Measurements from ENCODE around the gene KMT5B.

The KMT5B gene

DNA sequence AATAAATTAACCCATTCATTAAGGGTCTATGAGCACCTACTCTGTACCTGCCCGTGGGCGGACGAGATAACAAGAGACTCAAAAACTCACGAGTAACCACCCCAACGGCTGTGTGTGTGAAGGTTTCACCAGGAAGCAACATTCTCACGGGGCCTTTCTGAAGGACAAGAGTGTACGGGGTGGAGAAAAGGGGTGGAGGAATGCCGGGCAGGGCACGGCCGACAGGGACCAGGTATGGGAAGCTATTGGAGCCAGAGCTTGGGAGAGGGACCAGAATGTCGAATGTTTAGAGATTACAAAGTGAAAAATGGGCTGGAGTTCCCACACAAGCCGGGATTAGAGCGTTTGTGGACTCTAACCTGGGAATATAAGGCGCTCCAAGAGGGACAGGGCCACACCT is 1.6 kb downstream of the KMT5B start:
- peak overlapping the region; percentile 21 for H3K27ac ChIP-seq
- TF ChIP-seq, protein P1, sequence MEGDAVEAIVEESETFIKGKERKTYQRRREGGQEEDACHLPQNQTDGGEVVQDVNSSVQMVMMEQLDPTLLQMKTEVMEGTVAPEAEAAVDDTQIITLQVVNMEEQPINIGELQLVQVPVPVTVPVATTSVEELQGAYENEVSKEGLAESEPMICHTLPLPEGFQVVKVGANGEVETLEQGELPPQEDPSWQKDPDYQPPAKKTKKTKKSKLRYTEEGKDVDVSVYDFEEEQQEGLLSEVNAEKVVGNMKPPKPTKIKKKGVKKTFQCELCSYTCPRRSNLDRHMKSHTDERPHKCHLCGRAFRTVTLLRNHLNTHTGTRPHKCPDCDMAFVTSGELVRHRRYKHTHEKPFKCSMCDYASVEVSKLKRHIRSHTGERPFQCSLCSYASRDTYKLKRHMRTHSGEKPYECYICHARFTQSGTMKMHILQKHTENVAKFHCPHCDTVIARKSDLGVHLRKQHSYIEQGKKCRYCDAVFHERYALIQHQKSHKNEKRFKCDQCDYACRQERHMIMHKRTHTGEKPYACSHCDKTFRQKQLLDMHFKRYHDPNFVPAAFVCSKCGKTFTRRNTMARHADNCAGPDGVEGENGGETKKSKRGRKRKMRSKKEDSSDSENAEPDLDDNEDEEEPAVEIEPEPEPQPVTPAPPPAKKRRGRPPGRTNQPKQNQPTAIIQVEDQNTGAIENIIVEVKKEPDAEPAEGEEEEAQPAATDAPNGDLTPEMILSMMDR (IDR thresholded peaks at IDR 0.05) = no peak

DNA sequence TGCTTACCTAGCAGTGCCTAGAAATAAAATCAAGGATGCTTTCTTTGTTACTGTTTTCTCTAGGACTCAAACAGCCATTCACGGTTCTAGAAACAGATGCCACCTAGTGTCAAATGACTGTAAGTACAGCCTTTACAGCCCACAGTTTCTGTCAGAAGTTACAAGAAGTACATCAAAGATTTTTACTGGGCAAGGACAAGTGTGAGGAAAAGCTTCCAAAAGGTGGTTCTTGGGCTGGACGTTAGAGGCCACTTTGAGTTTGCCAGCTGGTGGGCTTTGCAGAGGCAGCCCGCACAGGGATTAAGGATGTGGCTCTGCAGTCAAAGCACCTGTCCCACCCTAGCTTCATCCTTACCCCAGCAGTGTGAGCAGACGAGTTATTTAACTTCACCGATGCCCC is 6.9 kb downstream of the KMT5B start:
- Histone ChIP-seq H3K27ac (peak overlapping the region; percentile 39), H3K4me3 (ENCODE audit: low read depth in 1 of 2, low read length in 1 of 2) (no peak overlapping the region), H3K36me3 (no peaks in the 10 kb centered on the region), H3K9me3 (no peaks in the 10 kb centered on the region), H3K27me3 (no peaks in the 10 kb centered on the region), H3K4me1 (ENCODE audit: control insufficient read depth in 1 of 2, insufficient read depth in 1 of 2, low read depth in 1 of 2, low read length in 1 of 2) (peaks cover 39 to 43% of the 10 kb centered on the region in 2 experiments)
- TF ChIP-seq, protein P1 (IDR thresholded peaks at IDR 0.05) = peak; percentile 90

More for the DNA sequence above, 1.6 kb downstream of the KMT5B start:
- Histone ChIP-seq H3K4me3 (ENCODE audit: low read depth in 1 of 2, low read length in 1 of 2) (peak overlapping the region; percentile 93 to 94), H3K27me3 (peaks cover 21% of the 10 kb centered on the region), H3K9me3 (no peaks in the 10 kb centered on the region), H3K4me1 (ENCODE audit: control insufficient read depth in 1 of 2, insufficient read depth in 1 of 2, low read depth in 1 of 2, low read length in 1 of 2) (peaks cover 54 to 59% of the 10 kb centered on the region in 2 experiments), H3K36me3 (no peaks in the 10 kb centered on the region)

DNA sequence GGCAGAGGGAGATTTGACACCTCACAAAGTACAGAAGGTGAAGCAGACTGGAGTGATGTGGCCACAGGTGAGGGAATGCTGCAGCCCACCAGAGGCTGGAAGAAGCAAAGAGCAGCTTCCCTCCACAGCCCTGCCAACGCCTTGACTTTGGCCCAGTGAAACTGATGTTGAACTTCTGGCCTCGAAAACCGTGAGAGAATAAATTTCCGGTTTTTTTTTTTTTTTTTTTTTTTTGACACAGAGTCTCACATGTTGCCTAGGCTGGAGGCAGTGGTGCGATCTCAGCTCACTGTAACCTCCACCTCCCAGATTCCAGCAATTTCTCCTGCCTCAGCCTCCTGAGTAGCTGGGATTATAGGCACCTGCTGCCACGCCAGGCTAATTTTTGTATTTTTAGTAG is 8.7 kb downstream of the KMT5B start:
- TF ChIP-seq, protein P1 (IDR thresholded peaks at IDR 0.05) = no peak
- Histone ChIP-seq H3K9me3 (no peaks in the 10 kb centered on the region), H3K36me3 (no peaks in the 10 kb centered on the region), H3K4me3 (ENCODE audit: low read depth in 1 of 2, low read length in 1 of 2) (no peak overlapping the region), H3K27ac (no peak overlapping the region), H3K4me1 (ENCODE audit: control insufficient read depth in 1 of 2, insufficient read depth in 1 of 2, low read depth in 1 of 2, low read length in 1 of 2) (peaks cover 26 to 27% of the 10 kb centered on the region in 2 experiments), H3K27me3 (no peaks in the 10 kb centered on the region)

DNA sequence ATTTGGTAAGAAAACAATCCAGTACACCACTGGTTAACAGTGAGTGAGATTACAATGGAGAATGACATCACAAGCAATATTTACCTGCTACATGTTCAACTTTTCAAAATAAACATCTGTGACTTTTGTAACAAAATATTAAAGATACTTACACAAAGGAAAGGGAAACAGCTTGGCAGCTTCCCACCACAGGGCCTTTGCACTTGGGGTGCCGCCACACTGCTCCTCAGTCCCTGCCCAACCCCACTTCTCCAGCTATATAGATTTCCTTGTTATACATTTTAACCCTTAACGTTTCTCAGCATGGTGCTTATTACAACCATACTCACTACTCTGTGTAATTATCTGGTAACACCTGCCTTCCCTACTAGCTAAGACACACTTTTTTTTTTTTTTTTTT is 10.9 kb downstream of the KMT5B start:
- Histone ChIP-seq H3K4me1 (ENCODE audit: control insufficient read depth in 1 of 2, insufficient read depth in 1 of 2, low read depth in 1 of 2, low read length in 1 of 2) (peaks cover 14 to 15% of the 10 kb centered on the region in 2 experiments), H3K27me3 (no peaks in the 10 kb centered on the region), H3K9me3 (no peaks in the 10 kb centered on the region), H3K36me3 (no peaks in the 10 kb centered on the region), H3K27ac (no peak overlapping the region), H3K4me3 (ENCODE audit: low read depth in 1 of 2, low read length in 1 of 2) (no peak overlapping the region)
- TF ChIP-seq, protein P1 (IDR thresholded peaks at IDR 0.05) = no peak

DNA sequence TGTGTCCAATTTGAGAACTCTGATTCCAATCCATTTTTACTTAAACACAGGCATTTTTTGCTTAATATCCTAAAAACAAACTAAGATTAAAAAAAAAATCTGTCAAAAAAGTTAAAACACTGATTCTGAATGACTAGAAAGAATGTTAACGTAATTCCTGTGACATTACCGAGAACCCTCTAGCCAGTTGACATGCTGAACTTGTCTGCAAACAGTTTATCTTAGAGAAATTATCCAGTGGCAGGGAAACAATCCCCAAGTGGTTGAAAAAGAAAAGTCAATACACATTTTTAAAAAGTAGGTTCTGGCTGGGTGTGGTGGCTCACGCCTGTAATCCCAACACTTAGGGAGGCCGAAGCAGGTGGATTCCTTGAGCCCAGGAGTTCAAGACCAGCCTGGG is 11.6 kb downstream of the KMT5B start:
- TF ChIP-seq, protein P1 (IDR thresholded peaks at IDR 0.05) = no peak
- Histone ChIP-seq H3K36me3 (no peaks in the 10 kb centered on the region), H3K9me3 (no peaks in the 10 kb centered on the region), H3K27me3 (no peaks in the 10 kb centered on the region), H3K4me3 (ENCODE audit: low read depth in 1 of 2, low read length in 1 of 2) (no peak overlapping the region), H3K27ac (no peak overlapping the region), H3K4me1 (ENCODE audit: control insufficient read depth in 1 of 2, insufficient read depth in 1 of 2, low read depth in 1 of 2, low read length in 1 of 2) (peaks cover 8 to 9% of the 10 kb centered on the region in 2 experiments)

DNA sequence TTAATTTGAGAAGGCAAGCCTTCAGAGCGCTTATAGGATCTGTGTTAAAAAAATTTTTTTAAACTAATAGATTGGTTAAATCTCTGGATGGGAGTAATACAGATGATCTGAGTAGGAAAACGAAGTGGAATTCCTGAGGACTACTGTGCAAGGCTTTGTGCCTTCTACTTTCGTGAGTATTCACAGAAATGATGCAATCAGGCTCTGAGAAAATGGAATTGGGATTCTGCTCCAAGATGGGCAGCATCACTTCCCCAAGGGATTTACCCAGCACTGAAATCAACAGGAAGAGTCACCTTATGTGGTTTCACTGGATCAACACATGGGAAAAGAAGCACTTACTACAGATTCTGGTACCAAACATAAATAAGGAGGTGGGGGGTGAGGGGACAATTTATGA is 12.5 kb downstream of the KMT5B start:
- Histone ChIP-seq H3K36me3 (no peaks in the 10 kb centered on the region), H3K4me1 (ENCODE audit: control insufficient read depth in 1 of 2, insufficient read depth in 1 of 2, low read depth in 1 of 2, low read length in 1 of 2) (peaks cover 0 to under 1% of the 10 kb centered on the region in 2 experiments)
- TF ChIP-seq, protein P1 (IDR thresholded peaks at IDR 0.05) = no peak

More for the DNA sequence above, 12.5 kb downstream of the KMT5B start:
- H3K27ac ChIP-seq = no peak overlapping the region
- H3K9me3 ChIP-seq = no peaks in the 10 kb centered on the region
- H3K27me3 ChIP-seq = no peaks in the 10 kb centered on the region
- H3K4me3 ChIP-seq (ENCODE audit: low read depth in 1 of 2, low read length in 1 of 2) = no peak overlapping the region

All from neutrophil (primary cell).